K562 (cell line): ENCODE results near the gene BET1L. TPM values are rescaled to one million over a fixed set of nuclear protein-coding genes. Genes with fewer than 3 reads are reported as not detected.

ENCODE experiments used
- ARID1B ChIP-seq: fragments of 450-650 bp; IDR thresholded peaks from 2 replicates; pipeline ENCODE4 v1.6.1; 2016; ENCODE audit warnings: antibody characterized with exemption, mild to moderate bottlenecking, inconsistent platforms
- ARID3B ChIP-seq: fragments of 250-450 bp; sonication (Bioruptor Pico); IDR thresholded peaks from 2 replicates; pipeline ENCODE4 v1.4.0; 2020; ENCODE audit warnings: borderline replicate concordance
- ATF7 ChIP-seq: fragments of 450-650 bp; IDR thresholded peaks from 2 replicates; pipeline ENCODE4 v1.7.1; 2014; ENCODE audit warnings: mild to moderate bottlenecking, moderate library complexity
- GTF2B ChIP-seq: IDR thresholded peaks from 2 replicates; pipeline ENCODE4 v1.6.1; 2011; ENCODE audit not compliant: insufficient read length; ENCODE audit errors: extremely low read depth
- IRF9 ChIP-seq: fragments of 450-650 bp; IDR thresholded peaks from 2 replicates; pipeline ENCODE4 v1.6.1; 2016; ENCODE audit warnings: missing biosample characterization, missing genetic modification characterization
- MITF ChIP-seq: IDR thresholded peaks from 2 replicates; pipeline ENCODE4 v1.6.1; 2014; ENCODE audit warnings: antibody characterized with exemption
- MXI1 ChIP-seq: IDR thresholded peaks from 2 replicates; pipeline ENCODE4 v1.6.1; 2011; ENCODE audit warnings: low read depth, mild to moderate bottlenecking, improper control_type of control experiment, low read length
- MYNN ChIP-seq, 2 experiments: sonication (generic); formaldehyde crosslinking in 1 of 2; IDR thresholded peaks; 2 replicates each; pipeline versions ENCODE4 v1.5.0 to v1.6.1; 2016 to 2020; ENCODE audit warnings: antibody characterized with exemption in 1 of 2, missing genetic modification reagents in 1 of 2
- NFYB ChIP-seq: IDR thresholded peaks from 2 replicates; pipeline ENCODE4 v1.6.1; 2011; ENCODE audit warnings: mild to moderate bottlenecking, moderate library complexity; ENCODE audit not compliant: insufficient read length; ENCODE audit errors: extremely low read depth
- NR2C2 ChIP-seq, 2 experiments: fragments of 200-800 bp in 1 of 2; sonication (Bioruptor generic) in 1 of 2; sonication (generic) in 1 of 2; formaldehyde crosslinking in 1 of 2; IDR thresholded peaks; 2 replicates each; pipeline versions ENCODE4 v1.6.1 to v1.8.0; 2016 to 2022; ENCODE audit warnings: mild to moderate bottlenecking in 1 of 2, missing compliant biosample characterization in 1 of 2, missing genetic modification characterization in 1 of 2, missing genetic modification reagents in 1 of 2
- OTX1 ChIP-seq: fragments of 450-650 bp; formaldehyde crosslinking; IDR thresholded peaks from 2 replicates; pipeline ENCODE4 v1.4.0; 2022; ENCODE audit warnings: mild to moderate bottlenecking
- RBM15 ChIP-seq: fragments of 200-400 bp; formaldehyde crosslinking; IDR thresholded peaks from 2 replicates; pipeline ENCODE4 v1.6.1; 2018; ENCODE audit warnings: mild to moderate bottlenecking, low read length, moderate library complexity; ENCODE audit not compliant: insufficient read depth
- SMAD1 ChIP-seq: fragments of 150-350 bp; IDR thresholded peaks from 2 replicates; pipeline ENCODE4 v1.6.1; 2014; ENCODE audit warnings: low read length, low read depth; ENCODE audit not compliant: partially characterized antibody
- XRCC3 ChIP-seq: fragments of 450-650 bp; IDR thresholded peaks from 2 replicates; pipeline ENCODE4 v1.6.1; 2017; ENCODE audit warnings: mild to moderate bottlenecking, moderate library complexity
- ZNF311 ChIP-seq: fragments of 250-450 bp; sonication (Bioruptor Pico); IDR thresholded peaks from 2 replicates; pipeline ENCODE4 v1.4.0; 2020; ENCODE audit warnings: mild to moderate bottlenecking, moderate library complexity
- ZNF395 ChIP-seq: fragments of 200-800 bp; sonication (Bioruptor generic); IDR thresholded peaks from 2 replicates; pipeline ENCODE4 v1.6.1; 2017; ENCODE audit warnings: missing genetic modification characterization, missing compliant biosample characterization
- ZNF444 ChIP-seq: fragments of 250-450 bp; sonication (Bioruptor Pico); IDR thresholded peaks from 2 replicates; pipeline ENCODE4 v1.4.0; 2020; ENCODE audit warnings: mild to moderate bottlenecking, moderate library complexity
- ZNF589 ChIP-seq: fragments of 200-800 bp; sonication (Bioruptor generic); IDR thresholded peaks from 2 replicates; pipeline ENCODE4 v1.6.1; 2016; ENCODE audit warnings: low read depth, missing genetic modification characterization, missing compliant biosample characterization
- ZNF696 ChIP-seq: fragments of 250-450 bp; sonication (Bioruptor Pico); conservative IDR thresholded peaks from 2 replicates; pipeline ENCODE4 v1.4.0; 2020; ENCODE audit warnings: mild to moderate bottlenecking, moderate library complexity
- ZSCAN29 ChIP-seq: fragments of 450-650 bp; IDR thresholded peaks from 2 replicates; pipeline ENCODE4 v1.6.1; 2017
- polyA plus RNA-seq, 8 experiments: library from polyadenylated mRNA; depleted of rRNA in 4 of 8; stranded (reverse) in 5 of 8; unstranded in 3 of 8; fragments of >200 nt; fragmentation: Nextera tagmentation in 2 of 8; fragmentation: Illumina TruSeq in 1 of 8; extraction: Ambion mirVana in 2 of 8; extraction: Trizol in 1 of 8; gene quantifications; 2 replicates each; pipeline versions ENCODE4 v1.2.1 to v1.2.3, GENCODE V29; 2011 to 2014; ENCODE audit warnings: inconsistent platforms in 1 of 8, missing spikeins in 1 of 8
- total RNA-seq, 7 experiments: library from RNA; depleted of rRNA in 6 of 7; stranded (reverse); fragments of >200 nt in 6 of 7; fragmentation: Illumina TruSeq in 2 of 7; extraction: Trizol in 2 of 7; gene quantifications; 2 replicates each; pipeline versions ENCODE4 v1.2.1 to v1.2.3, GENCODE V29; 2011 to 2021; ENCODE audit warnings: low replicate concordance in 1 of 7

The BET1L gene
- total and polyA plus RNA-seq, 9 of the 15 experiments (the other 6 are each of a cell fraction or from before 2014, with no cell fraction given): 9.9 to 69.1 (median 19.9) TPM

GRCh38 chr11:207208-207862, at the start of gene BET1L, which contains the start of gene RIC8A (continued):
- TF ChIP-seq ZNF395 (CRISPR knock-in tag) (no peak), SMAD1 (peak; percentile 31), ZSCAN29 (no peak), IRF9 (tag) (no peak), ZNF444 (CRISPR knock-in tag) (no peak), MXI1 (no peak; the same call in 1 of the 2 replicates), ATF7 (peak; percentile 86), MITF (no peak), NR2C2 (CRISPR knock-in tag; IDR thresholded peaks at IDR 0.05) (0 out of 2 replicates have a peak, but pooled peaks have one; percentile 38), NR2C2 (tag; IDR thresholded peaks at IDR 0.05) (peak; percentile 45; the same call in 1 of the 2 replicates), ZNF696 (no peak), ZNF589 (no peak; the same call in 1 of the 2 replicates), OTX1 (CRISPR knock-in tag) (no peak), MYNN (IDR thresholded peaks at IDR 0.05) (peak; percentile 25; the same call in 1 of the 2 replicates), MYNN (CRISPR knock-in tag; IDR thresholded peaks at IDR 0.05) (no peak), NFYB (no peak), ARID3B (CRISPR knock-in tag) (no peak), ZNF311 (CRISPR knock-in tag) (no peak), ARID1B (no peak), RBM15 (no peak), XRCC3 (no peak), GTF2B (no peak)
